K562 (cell line): ENCODE data around the gene PSG2.
"Not testable (repeated sequence)": the region's sequence is repeated elsewhere in the genome, so short reads cannot be mapped to it uniquely, and the experiment has no call there.

Experiments used
- CTCF ChIP-seq, 3 experiments: IDR thresholded peaks in 2 of 3; conservative IDR thresholded peaks in 1 of 3; 2 replicates each; pipeline ENCODE4 v1.5.1; 2011 to 2012; ENCODE audit warnings: low read length in 3 of 3, mild to moderate bottlenecking in 3 of 3, control low read depth in 2 of 3, improper control_type of control experiment in 1 of 3, inconsistent platforms in 1 of 3, low read depth in 1 of 3, mixed read lengths in 1 of 3, moderate library complexity in 1 of 3; ENCODE audit not compliant: insufficient read depth in 2 of 3
- FOXP1 ChIP-seq: sonication (generic); formaldehyde crosslinking; IDR thresholded peaks from 2 replicates; pipeline ENCODE4 v1.8.0; 2022; ENCODE audit warnings: mild to moderate bottlenecking, missing genetic modification reagents
- HDAC1 ChIP-seq, 2 experiments: fragments of 450-650 bp; IDR thresholded peaks; 2 replicates each; pipeline ENCODE4 v1.6.1; 2016 to 2017; ENCODE audit warnings: inconsistent platforms in 1 of 2, mild to moderate bottlenecking in 1 of 2, moderate library complexity in 1 of 2
- ZBTB40 ChIP-seq, 2 experiments: fragments of 450-650 bp in 1 of 2; sonication (generic) in 1 of 2; formaldehyde crosslinking in 1 of 2; IDR thresholded peaks; 2 replicates each; pipeline versions ENCODE4 v1.7.1 to v1.9.0; 2016 to 2022; ENCODE audit warnings: inconsistent platforms in 1 of 2, mild to moderate bottlenecking in 1 of 2, missing genetic modification reagents in 1 of 2

GRCh38 chr19:43119526-43119925 is 37.0 kb upstream of the PSG2 start:
- not testable (repeated sequence) for TF ChIP-seq FOXP1; CTCF (IDR thresholded peaks at IDR 0.05 in 2 of 3, conservative IDR thresholded peaks at IDR 0.05 in 1 of 3; ENCODE audit: insufficient read depth in 2 of 3, low read depth in 1 of 3, low read length in 3 of 3); ZBTB40 (IDR thresholded peaks at IDR 0.05); ZBTB40 (CRISPR knock-in tag; IDR thresholded peaks at IDR 0.05); HDAC1 (IDR thresholded peaks at IDR 0.05)
